IMR-90 (cell line): ENCODE data around the gene TRAPPC8.

Experiments used
- BHLHE40 ChIP-seq: fragments of 150-350 bp; IDR thresholded peaks from 2 replicates; pipeline ENCODE4 v1.6.1; 2016; ENCODE audit warnings: mild to moderate bottlenecking, low read depth, low read length
- CEBPB ChIP-seq: IDR thresholded peaks from 2 replicates; pipeline ENCODE4 v1.6.1; 2012; ENCODE audit warnings: low read depth, low read length, improper control_type of control experiment
- CTCF ChIP-seq: conservative IDR thresholded peaks from 2 replicates; pipeline ENCODE4 v1.5.1; 2012; ENCODE audit warnings: mild to moderate bottlenecking, low read depth, low read length, improper control_type of control experiment
- ELK1 ChIP-seq: fragments of 150-350 bp; IDR thresholded peaks from 2 replicates; pipeline ENCODE4 v1.6.1; 2016; ENCODE audit warnings: low read depth, mild to moderate bottlenecking, low read length, moderate library complexity, borderline replicate concordance
- POLR2A ChIP-seq: IDR thresholded peaks from 2 replicates; pipeline ENCODE4 v1.6.1; 2012; ENCODE audit warnings: mild to moderate bottlenecking, low read depth, low read length
- RAD21 ChIP-seq: IDR thresholded peaks from 2 replicates; pipeline ENCODE4 v1.6.1; 2012; ENCODE audit warnings: low read length, improper control_type of control experiment
- SMC3 ChIP-seq: fragments of 150-350 bp; IDR thresholded peaks from 2 replicates; pipeline ENCODE4 v1.6.1; 2016; ENCODE audit warnings: low read depth, mild to moderate bottlenecking, antibody characterized with exemption, low read length, moderate library complexity

GRCh38 chr18:31950583-31950982, 7.7 kb upstream of the TRAPPC8 start:
- no peak for TF ChIP-seq ELK1
- no peak for TF ChIP-seq CTCF
- TF ChIP-seq CEBPB: no peak
- no peak for TF ChIP-seq RAD21
- TF ChIP-seq POLR2A: no peak
- TF ChIP-seq BHLHE40: no peak
- no peak for TF ChIP-seq SMC3
